PC-3 (cell line): Measurements from ENCODE around the gene ADGRD1.

Experiments used
- CTCF ChIP-seq: fragments of 300-600 bp; sonication (generic); conservative IDR thresholded peaks from 2 replicates; pipeline ENCODE4 v1.5.1; 2017; ENCODE audit warnings: antibody characterized with exemption, low read depth, mild to moderate bottlenecking, low read length
- EZH2 ChIP-seq: fragments of 300-600 bp; sonication (generic); IDR thresholded peaks from one replicate; pipeline ENCODE4 v1.6.1; 2017; ENCODE audit warnings: antibody characterized with exemption, mild to moderate bottlenecking, low read length; ENCODE audit not compliant: unreplicated experiment

DNA sequence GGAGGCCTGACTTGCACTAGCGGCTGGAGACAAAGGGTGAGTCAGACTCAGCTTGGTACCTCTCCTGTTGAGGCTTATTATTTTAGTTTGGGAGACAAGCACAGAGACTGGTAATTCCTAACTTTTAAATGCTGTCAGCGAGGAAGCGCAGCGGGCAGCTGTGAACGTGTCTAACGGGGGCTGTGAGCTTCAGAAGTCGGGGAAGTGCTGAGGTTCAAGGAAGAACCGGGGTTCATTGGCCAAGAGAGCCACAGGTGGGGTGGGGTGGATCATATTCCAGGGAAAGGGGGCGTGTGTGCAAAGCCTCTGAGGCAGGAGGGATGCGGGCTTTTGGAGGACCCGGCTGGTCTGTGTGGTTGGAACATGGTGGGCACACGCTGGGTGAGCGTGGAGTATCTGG is 36.1 kb upstream of the ADGRD1 start:
- TF ChIP-seq EZH2 (no peak), CTCF (no peak)
